ENCODE data around the gene RFPL3. TPM values are rescaled to one million over a fixed set of nuclear protein-coding genes. Genes with fewer than 3 reads are reported as not detected.
"Not testable (repeated sequence)": the region's sequence is repeated elsewhere in the genome, so short reads cannot be mapped to it uniquely, and the experiment has no call there.

The RFPL3 gene
- total RNA-seq, 1 experiment from 2014 or later: not detected

GRCh38 chr22:32329202-32329645 lies 28.4 kb upstream of the RFPL3 start:
- no peak for DNase-seq (ENCODE audit: low spot score)

- DNase-seq (ENCODE audit: low spot score): no peak
Observed at GRCh38 chr22:32331236-32331917, 26.3 kb upstream of the RFPL3 start.

- no peak for DNase-seq (ENCODE audit: low spot score)
Observed at GRCh38 chr22:32331918-32332725, 25.5 kb upstream of the RFPL3 start.

GRCh38 chr22:32333141-32333768 lies 24.4 kb upstream of the RFPL3 start:
- no peak for DNase-seq (ENCODE audit: low spot score)

GRCh38 chr22:32333769-32334659 lies 23.7 kb upstream of the RFPL3 start:
- no peak for DNase-seq (ENCODE audit: low spot score)

- DNase-seq (ENCODE audit: low spot score): no peak
Observed at GRCh38 chr22:32334660-32335365, 22.9 kb upstream of the RFPL3 start.

- no peak for DNase-seq (ENCODE audit: low spot score)
Observed at GRCh38 chr22:32335471-32335870, 22.2 kb upstream of the RFPL3 start.

GRCh38 chr22:32336121-32336603 lies 21.5 kb upstream of the RFPL3 start:
- no peak for DNase-seq (ENCODE audit: low spot score)

- no peak for DNase-seq (ENCODE audit: low spot score)
Observed at GRCh38 chr22:32336771-32337424, 20.8 kb upstream of the RFPL3 start.

- not testable (repeated sequence) for DNase-seq (ENCODE audit: low spot score)
Observed at GRCh38 chr22:32337425-32337824, 20.2 kb upstream of the RFPL3 start.

GRCh38 chr22:32338757-32339156 lies 18.9 kb upstream of the RFPL3 start:
- no peak for DNase-seq (ENCODE audit: low spot score)

GRCh38 chr22:32339190-32340012 lies 18.3 kb upstream of the RFPL3 start:
- no peak for DNase-seq (ENCODE audit: low spot score)

GRCh38 chr22:32340411-32340810 lies 17.3 kb upstream of the RFPL3 start:
- DNase-seq (ENCODE audit: low spot score): no peak

- DNase-seq (ENCODE audit: low spot score): no peak
Observed at GRCh38 chr22:32341122-32341740, 16.4 kb upstream of the RFPL3 start.

GRCh38 chr22:32342977-32343376 lies 14.7 kb upstream of the RFPL3 start:
- no peak for DNase-seq (ENCODE audit: low spot score)

GRCh38 chr22:32343941-32344340 lies 13.7 kb upstream of the RFPL3 start:
- DNase-seq (ENCODE audit: low spot score): no peak

- no peak for DNase-seq (ENCODE audit: low spot score)
Observed at GRCh38 chr22:32348031-32348611, 9.5 kb upstream of the RFPL3 start.

GRCh38 chr22:32351875-32352274 lies 5.8 kb upstream of the RFPL3 start:
- DNase-seq (ENCODE audit: low spot score): not testable (repeated sequence)

GRCh38 chr22:32352681-32353080 lies 5.0 kb upstream of the RFPL3 start:
- no peak for DNase-seq (ENCODE audit: low spot score)
